ENCODE data around the gene NEO1. TPM values are rescaled to one million over a fixed set of nuclear protein-coding genes. Genes with fewer than 3 reads are reported as not detected.

The NEO1 gene
- total and polyA plus RNA-seq, 2 experiments from 2014 or later = 39.1 to 64.0 TPM

DNA sequence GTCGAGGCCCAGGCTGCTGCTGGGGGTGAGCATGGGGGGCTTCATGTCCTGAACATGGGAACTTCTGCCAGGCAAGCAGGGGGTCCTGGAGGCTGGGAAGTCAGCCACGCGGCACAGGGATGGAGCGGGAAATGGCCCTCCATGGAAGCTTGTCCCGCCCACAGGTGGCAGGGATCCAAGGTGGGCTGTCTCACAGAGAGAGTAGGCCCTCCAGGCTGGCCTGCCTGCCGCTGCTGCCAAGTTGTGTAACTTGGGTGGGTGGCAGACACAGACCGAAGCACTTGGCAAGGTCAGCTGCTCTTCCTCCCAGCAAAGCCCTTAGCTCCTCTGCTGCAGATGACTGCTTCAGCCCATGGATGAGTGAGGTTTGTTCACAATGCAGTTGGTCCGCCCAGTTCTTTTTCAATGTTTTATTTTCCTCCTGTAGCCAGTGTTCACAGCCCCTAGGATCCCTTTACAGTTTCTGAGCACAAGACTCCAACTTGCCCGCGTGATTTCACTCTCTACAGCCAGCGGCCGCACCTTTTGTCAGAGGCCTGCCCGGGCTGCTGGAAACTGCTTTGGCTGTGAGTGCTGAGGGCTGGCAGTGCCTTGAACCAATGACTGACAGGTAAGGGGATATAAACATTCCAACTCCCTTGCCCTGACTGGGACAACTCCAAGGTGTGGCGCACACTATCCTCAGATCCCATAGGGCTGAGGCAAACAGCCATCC lies 289.8 kb downstream of the NEO1 start:
- Histone ChIP-seq H3K27me3 (no peaks in the 10 kb centered on the region), H3K4me2 (no peak overlapping the region), H3K4me1 (ENCODE audit: insufficient read depth) (no peaks in the 10 kb centered on the region), H4K20me1 (ENCODE audit: insufficient read depth, poor library complexity, severe bottlenecking) (no peaks in the 10 kb centered on the region), H2AFZ (no peak overlapping the region), H3K4me3 (no peak overlapping the region), H3K9me2 (replicated peaks; ENCODE audit: insufficient read depth) (no peaks in the 10 kb centered on the region), H3K27ac (no peak overlapping the region), H3K9me3 (ENCODE audit: low read depth) (no peaks in the 10 kb centered on the region), H3K36me3 (replicated peaks; ENCODE audit: insufficient read depth, low read depth) (no peaks in the 10 kb centered on the region), H3K79me2 (no peaks in the 10 kb centered on the region)
- TF ChIP-seq EZH2phosphoT487 (IDR thresholded peaks at IDR 0.05; ENCODE audit: low read depth, severe bottlenecking, unreplicated experiment) (no peak), EZH2 (IDR thresholded peaks at IDR 0.05; ENCODE audit: borderline replicate concordance) (no peak)
- TF ChIP-seq, protein P1, sequence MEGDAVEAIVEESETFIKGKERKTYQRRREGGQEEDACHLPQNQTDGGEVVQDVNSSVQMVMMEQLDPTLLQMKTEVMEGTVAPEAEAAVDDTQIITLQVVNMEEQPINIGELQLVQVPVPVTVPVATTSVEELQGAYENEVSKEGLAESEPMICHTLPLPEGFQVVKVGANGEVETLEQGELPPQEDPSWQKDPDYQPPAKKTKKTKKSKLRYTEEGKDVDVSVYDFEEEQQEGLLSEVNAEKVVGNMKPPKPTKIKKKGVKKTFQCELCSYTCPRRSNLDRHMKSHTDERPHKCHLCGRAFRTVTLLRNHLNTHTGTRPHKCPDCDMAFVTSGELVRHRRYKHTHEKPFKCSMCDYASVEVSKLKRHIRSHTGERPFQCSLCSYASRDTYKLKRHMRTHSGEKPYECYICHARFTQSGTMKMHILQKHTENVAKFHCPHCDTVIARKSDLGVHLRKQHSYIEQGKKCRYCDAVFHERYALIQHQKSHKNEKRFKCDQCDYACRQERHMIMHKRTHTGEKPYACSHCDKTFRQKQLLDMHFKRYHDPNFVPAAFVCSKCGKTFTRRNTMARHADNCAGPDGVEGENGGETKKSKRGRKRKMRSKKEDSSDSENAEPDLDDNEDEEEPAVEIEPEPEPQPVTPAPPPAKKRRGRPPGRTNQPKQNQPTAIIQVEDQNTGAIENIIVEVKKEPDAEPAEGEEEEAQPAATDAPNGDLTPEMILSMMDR (IDR thresholded peaks at IDR 0.05; ENCODE audit: poor library complexity) = no peak
- 90% methylated on average over 14 of the region's 14 CpGs for WGBS (ENCODE audit: low lambda C conversion rate, missing lambda C conversion rate)
- no peak for DNase-seq (ENCODE audit: low spot score)

DNA sequence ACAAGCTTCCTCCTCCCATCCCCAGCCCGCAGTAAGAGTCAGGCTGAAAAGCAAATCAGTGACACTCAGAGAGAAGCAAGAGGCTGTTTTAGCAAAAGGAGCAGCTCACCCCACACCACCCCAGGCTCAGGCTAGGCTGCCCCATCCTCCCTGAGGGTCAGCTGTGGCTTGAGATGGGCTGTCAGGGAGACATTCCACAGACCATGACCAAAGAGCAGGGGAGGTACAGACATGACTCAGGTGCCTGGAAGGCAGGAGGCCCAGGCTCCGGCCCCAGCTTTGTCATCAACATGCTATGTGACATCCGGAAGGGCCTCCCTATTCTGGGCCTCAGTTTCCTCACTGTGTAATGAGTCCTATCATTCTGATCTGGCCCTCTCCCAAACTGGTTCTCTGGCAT lies 291.8 kb downstream of the NEO1 start:
- Histone ChIP-seq H4K20me1 (ENCODE audit: insufficient read depth, poor library complexity, severe bottlenecking) (no peaks in the 10 kb centered on the region), H3K27me3 (no peaks in the 10 kb centered on the region), H3K36me3 (replicated peaks; ENCODE audit: insufficient read depth, low read depth) (no peaks in the 10 kb centered on the region), H3K9me3 (ENCODE audit: low read depth) (no peaks in the 10 kb centered on the region), H3K9me2 (replicated peaks; ENCODE audit: insufficient read depth) (no peaks in the 10 kb centered on the region), H3K4me3 (no peak overlapping the region), H2AFZ (no peak overlapping the region), H3K4me1 (ENCODE audit: insufficient read depth) (no peaks in the 10 kb centered on the region), H3K79me2 (no peaks in the 10 kb centered on the region), H3K4me2 (no peak overlapping the region), H3K27ac (no peak overlapping the region)
- WGBS (ENCODE audit: low lambda C conversion rate, missing lambda C conversion rate) = 61% methylated on average over 3 of the region's 3 CpGs
- DNase-seq (ENCODE audit: low spot score) = no peak
- TF ChIP-seq EZH2phosphoT487 (IDR thresholded peaks at IDR 0.05; ENCODE audit: low read depth, severe bottlenecking, unreplicated experiment) = no peak
- TF ChIP-seq EZH2 (IDR thresholded peaks at IDR 0.05; ENCODE audit: borderline replicate concordance) = no peak
- TF ChIP-seq, protein P1 (IDR thresholded peaks at IDR 0.05; ENCODE audit: poor library complexity) = no peak

DNA sequence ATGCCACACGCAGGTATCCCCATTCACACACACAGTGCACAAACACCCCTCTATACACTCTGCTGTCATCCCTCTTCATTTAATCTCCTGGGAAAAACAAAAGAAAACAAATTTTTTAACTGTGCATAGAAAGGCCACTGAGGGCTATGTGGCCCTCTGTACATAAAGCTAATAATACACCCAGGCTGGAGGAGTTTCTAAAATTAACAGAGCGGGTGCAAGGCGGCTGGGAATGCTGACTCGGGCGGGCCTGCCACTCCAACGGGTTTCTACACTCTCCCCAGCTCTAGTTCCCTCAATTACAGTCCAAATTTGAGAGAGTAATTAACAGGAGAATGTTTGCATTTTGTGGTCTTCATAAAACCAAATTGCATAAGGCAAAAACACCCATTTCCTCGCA lies 293.4 kb downstream of the NEO1 start:
- no peak overlapping the region for H3K4me2 ChIP-seq
- no peaks in the 10 kb centered on the region for H3K36me3 ChIP-seq (replicated peaks; ENCODE audit: insufficient read depth, low read depth)
- WGBS (ENCODE audit: low lambda C conversion rate, missing lambda C conversion rate) = 83% methylated on average over 7 of the region's 7 CpGs
- H4K20me1 ChIP-seq (ENCODE audit: insufficient read depth, poor library complexity, severe bottlenecking) = no peaks in the 10 kb centered on the region
- H3K9me2 ChIP-seq (replicated peaks; ENCODE audit: insufficient read depth) = no peaks in the 10 kb centered on the region
- TF ChIP-seq, protein P1 (IDR thresholded peaks at IDR 0.05; ENCODE audit: poor library complexity) = no peak
- TF ChIP-seq EZH2phosphoT487 (IDR thresholded peaks at IDR 0.05; ENCODE audit: low read depth, severe bottlenecking, unreplicated experiment) (no peak), EZH2 (IDR thresholded peaks at IDR 0.05; ENCODE audit: borderline replicate concordance) (no peak)
- H3K27ac ChIP-seq = no peak overlapping the region
- DNase-seq (ENCODE audit: low spot score) = no peak
- no peaks in the 10 kb centered on the region for H3K27me3 ChIP-seq
- no peaks in the 10 kb centered on the region for H3K9me3 ChIP-seq (ENCODE audit: low read depth)
- H2AFZ ChIP-seq = no peak overlapping the region
- no peak overlapping the region for H3K4me3 ChIP-seq
- no peaks in the 10 kb centered on the region for H3K4me1 ChIP-seq (ENCODE audit: insufficient read depth)
- no peaks in the 10 kb centered on the region for H3K79me2 ChIP-seq

All from hepatocyte (in vitro differentiated cells).